ENCODE results near the gene ADGRA3.

DNA sequence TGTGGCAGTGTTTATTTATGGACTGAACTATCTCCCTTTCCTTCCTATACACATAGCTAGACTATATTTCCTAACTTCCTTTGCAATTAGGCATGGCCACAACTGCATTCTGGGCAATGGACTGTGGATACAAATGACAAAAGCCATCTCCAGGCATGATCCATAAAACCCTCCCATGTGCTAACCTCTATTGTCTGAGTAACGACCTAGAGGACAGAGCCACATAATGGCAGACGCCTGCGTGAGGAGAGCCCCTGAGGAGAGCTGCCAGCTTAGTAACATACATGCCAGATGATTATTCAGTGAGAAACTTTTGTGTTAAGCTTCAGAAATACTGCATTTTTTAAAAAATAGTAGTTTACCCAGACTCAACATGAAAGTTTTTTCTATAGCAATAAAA, 142.9 kb downstream of the ADGRA3 start:
- TF ChIP-seq, protein P1, sequence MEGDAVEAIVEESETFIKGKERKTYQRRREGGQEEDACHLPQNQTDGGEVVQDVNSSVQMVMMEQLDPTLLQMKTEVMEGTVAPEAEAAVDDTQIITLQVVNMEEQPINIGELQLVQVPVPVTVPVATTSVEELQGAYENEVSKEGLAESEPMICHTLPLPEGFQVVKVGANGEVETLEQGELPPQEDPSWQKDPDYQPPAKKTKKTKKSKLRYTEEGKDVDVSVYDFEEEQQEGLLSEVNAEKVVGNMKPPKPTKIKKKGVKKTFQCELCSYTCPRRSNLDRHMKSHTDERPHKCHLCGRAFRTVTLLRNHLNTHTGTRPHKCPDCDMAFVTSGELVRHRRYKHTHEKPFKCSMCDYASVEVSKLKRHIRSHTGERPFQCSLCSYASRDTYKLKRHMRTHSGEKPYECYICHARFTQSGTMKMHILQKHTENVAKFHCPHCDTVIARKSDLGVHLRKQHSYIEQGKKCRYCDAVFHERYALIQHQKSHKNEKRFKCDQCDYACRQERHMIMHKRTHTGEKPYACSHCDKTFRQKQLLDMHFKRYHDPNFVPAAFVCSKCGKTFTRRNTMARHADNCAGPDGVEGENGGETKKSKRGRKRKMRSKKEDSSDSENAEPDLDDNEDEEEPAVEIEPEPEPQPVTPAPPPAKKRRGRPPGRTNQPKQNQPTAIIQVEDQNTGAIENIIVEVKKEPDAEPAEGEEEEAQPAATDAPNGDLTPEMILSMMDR (IDR thresholded peaks at IDR 0.05; ENCODE audit: extremely low read depth in 1 of 2, insufficient read depth in 1 of 2, low read depth in 1 of 2, low read length in 2 of 2): no peak
- TF ChIP-seq POLR2A (IDR thresholded peaks at IDR 0.05; ENCODE audit: low read depth, low read length) (no peak), JUN (IDR thresholded peaks at IDR 0.05; ENCODE audit: borderline replicate concordance, insufficient read depth, insufficient read length, low read depth) (no peak), POLR2AphosphoS5 (IDR thresholded peaks at IDR 0.05; ENCODE audit: insufficient read depth, low read depth, low read length) (no peak), MYC (IDR thresholded peaks at IDR 0.05; ENCODE audit: low read depth, low read length) (no peak)
- TF ChIP-seq, protein P2, sequence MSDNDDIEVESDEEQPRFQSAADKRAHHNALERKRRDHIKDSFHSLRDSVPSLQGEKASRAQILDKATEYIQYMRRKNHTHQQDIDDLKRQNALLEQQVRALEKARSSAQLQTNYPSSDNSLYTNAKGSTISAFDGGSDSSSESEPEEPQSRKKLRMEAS (IDR thresholded peaks at IDR 0.05; ENCODE audit: insufficient read depth, insufficient read length): no peak

All from endothelial cell of umbilical vein (primary cell).